GM19438 (cell line): Measurements from ENCODE around the gene ATP5MG.

ENCODE experiments used
- ATAC-seq: cut with Tn5 transposase; IDR thresholded peaks from one replicate; pipeline ENCODE4 v1.9.1; 2021; ENCODE audit warnings: low read depth; ENCODE audit not compliant: unreplicated experiment

The ATP5MG gene

GRCh38 chr11:118439646-118440045 lies 38.2 kb downstream of the ATP5MG start:
- ATAC-seq, result no peak

GRCh38 chr11:118441770-118442275 lies 40.4 kb downstream of the ATP5MG start:
- no peak for ATAC-seq

GRCh38 chr11:118442301-118442700 lies 40.9 kb downstream of the ATP5MG start:
- no peak for ATAC-seq

- ATAC-seq, result no peak
Observed at GRCh38 chr11:118442908-118443589, 41.6 kb downstream of the ATP5MG start.

GRCh38 chr11:118443590-118444218 lies 42.3 kb downstream of the ATP5MG start:
- no peak for ATAC-seq

- ATAC-seq, result no peak
Observed at GRCh38 chr11:118447423-118447822, 46.0 kb downstream of the ATP5MG start.

GRCh38 chr11:118448294-118448693 lies 46.9 kb downstream of the ATP5MG start:
- peak; percentile 88 for ATAC-seq

GRCh38 chr11:118449316-118449918 lies 48.0 kb downstream of the ATP5MG start:
- ATAC-seq, result no peak

- ATAC-seq, result no peak
Observed at GRCh38 chr11:118450451-118450850, 49.0 kb downstream of the ATP5MG start.
